CD4-positive, alpha-beta T cell treated with Interleukin-6 at 100 ng/mL for 8 hours (primary cell): ENCODE results near the gene HCN2.

Source experiments
- DNase-seq: peaks from one replicate; pipeline ENCODE4 v3.0.0-alpha.2; 2020; ENCODE audit warnings: mixed read lengths, low spot score

Gene HCN2

DNA sequence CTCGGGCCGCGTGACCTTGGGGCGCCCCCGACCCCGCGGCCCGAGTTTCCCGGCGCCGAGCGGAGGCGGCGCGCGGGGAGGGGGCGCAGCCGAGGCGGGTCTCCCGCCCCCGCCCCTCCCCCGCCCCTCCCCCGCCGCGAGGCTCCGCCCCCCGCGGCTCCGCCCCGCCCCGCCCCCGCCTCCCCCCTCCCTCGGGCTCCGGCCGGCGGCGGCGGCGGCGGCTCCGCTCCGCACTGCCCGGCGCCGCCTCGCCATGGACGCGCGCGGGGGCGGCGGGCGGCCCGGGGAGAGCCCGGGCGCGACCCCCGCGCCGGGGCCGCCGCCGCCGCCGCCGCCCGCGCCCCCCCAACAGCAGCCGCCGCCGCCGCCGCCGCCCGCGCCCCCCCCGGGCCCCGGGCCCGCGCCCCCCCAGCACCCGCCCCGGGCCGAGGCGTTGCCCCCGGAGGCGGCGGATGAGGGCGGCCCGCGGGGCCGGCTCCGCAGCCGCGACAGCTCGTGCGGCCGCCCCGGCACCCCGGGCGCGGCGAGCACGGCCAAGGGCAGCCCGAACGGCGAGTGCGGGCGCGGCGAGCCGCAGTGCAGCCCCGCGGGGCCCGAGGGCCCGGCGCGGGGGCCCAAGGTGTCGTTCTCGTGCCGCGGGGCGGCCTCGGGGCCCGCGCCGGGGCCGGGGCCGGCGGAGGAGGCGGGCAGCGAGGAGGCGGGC lies at the start of gene HCN2:
Gene HCN2, plus strand, starts transcription at position 189 of the 703 bp plus-strand sequence. Its CDS starts 65 bp downstream, at position 254.
- DNase-seq = no peak

DNA sequence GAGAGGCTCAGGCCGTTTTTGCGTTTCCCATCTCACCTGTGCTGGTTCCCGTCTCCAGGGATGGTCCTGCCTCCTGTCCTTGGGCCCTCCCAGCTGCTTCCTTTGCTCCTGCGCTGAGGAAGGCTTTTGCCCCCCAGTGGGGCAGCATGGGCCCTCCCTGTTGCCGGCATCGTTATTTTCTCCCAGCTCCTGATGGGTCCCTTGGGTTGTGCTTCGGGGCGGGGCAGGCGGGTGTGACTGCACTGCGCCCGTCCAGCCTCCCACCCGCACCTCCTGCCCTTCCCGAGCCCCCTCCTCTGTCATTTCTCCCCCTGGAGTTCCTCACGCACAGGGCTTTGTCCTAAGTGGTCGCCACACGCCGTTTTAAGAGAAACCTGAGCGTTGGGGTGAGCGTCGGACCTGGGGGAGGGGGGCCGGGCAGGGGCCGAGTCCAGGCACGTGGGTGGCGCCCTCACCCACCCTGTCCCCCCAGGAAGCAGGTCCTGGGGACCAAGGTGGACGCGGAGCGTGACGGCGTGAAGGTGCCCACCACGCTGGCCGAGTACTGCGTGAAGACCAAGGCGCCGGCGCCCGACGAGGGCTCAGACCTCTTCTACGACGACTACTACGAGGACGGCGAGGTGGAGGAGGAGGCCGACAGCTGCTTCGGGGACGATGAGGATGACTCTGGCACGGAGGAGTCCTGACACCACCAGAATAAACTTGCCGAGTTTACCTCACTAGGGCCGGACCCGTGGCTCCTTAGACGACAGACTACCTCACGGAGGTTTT lies 48.6 kb upstream of the HCN2 start:
- no peak for DNase-seq

- DNase-seq = no peak
These were observed 48.0 kb upstream of the HCN2 start for GRCh38 chr19:541699-542098.

GRCh38 chr19:542173-542866 lies 47.4 kb upstream of the HCN2 start:
- DNase-seq = no peak

- peak; percentile 80 for DNase-seq
These were observed 45.6 kb upstream of the HCN2 start, which contains the start of gene GZMM for GRCh38 chr19:543910-544608. Gene GZMM, plus strand, starts transcription at chr19:544053. Its CDS starts 19 bp downstream, at chr19:544072.

DNA sequence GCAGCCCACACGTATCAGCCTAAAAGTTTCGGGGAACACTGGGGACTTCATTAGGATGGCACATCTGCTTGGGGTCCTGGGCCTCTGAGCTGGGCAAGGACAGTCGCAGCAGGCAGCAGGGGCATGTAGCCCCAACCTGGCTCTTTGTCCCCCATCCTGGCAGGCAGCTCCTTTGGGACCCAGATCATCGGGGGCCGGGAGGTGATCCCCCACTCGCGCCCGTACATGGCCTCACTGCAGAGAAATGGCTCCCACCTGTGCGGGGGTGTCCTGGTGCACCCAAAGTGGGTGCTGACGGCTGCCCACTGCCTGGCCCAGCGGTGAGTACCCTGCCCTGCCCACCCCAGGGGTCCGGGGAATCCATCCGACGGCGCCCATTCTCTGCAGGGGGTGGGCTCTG lies 42.6 kb upstream of the HCN2 start:
- DNase-seq = no peak

GRCh38 chr19:547836-548720 lies 41.6 kb upstream of the HCN2 start:
- DNase-seq = no peak

DNA sequence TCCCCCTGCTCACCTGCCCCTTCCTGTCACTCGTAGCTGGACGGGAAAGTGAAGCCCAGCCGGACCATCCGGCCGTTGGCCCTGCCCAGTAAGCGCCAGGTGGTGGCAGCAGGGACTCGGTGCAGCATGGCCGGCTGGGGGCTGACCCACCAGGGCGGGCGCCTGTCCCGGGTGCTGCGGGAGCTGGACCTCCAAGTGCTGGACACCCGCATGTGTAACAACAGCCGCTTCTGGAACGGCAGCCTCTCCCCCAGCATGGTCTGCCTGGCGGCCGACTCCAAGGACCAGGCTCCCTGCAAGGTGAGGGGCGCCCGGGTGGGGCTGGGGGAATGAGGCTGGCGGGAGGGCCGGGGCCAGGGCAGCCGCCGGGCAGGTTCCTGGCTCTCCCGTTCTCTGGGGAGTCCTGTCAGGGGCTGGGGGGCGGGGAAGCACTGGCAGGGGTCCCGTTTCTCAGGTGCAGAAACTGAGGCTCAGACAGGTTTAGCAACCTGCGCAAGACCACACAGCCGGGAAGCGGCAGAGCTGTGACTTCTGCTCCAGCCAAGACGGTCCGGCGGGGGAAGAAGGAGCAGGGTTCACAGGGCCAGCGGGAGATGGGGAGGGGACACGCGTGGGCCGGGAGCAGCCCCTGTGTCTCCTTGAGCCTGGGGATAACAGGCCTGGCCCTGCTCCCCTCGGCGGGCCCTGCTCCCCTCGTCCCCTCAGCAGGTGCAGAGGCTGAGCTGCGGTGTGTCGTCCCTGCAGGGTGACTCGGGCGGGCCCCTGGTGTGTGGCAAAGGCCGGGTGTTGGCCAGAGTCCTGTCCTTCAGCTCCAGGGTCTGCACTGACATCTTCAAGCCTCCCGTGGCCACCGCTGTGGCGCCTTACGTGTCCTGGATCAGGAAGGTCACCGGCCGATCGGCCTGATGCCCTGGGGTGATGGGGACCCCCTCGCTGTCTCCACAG lies 40.5 kb upstream of the HCN2 start:
- no peak for DNase-seq

DNA sequence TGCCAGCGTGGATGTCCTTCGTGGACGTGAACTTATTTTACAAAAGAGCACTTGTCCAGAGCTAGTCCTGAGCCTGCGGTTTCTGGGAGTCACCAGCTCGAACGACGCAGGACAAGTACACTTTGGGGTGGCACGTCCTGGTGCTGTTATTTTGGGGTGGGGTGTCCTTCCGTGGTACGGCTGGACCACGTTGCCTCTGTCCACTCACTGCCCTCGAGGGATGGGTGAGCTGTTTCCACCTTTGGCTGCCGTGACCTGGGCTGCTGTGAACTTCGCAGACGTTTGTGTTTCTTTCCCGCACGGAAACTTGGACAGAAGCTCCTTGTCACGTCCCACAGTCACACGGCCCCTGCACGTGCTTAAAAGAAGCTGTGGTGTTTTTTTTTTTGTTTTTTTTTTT lies 34.9 kb upstream of the HCN2 start:
- no peak for DNase-seq

DNA sequence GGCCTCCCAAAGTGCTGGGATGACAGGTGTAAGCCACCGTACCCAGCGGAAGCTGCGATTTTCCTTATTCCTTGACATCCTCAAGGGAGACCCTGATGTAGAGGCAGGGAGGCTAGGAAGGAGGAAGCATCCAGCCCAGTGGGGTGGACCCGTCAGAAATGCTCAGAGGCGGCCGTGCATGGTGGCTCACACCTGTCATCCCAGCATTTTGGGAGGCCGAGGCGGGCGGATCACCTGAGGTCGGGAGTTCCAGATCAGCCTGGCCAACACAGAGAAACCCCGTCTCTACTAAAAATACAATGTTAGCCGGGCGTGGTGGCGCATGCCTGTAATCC lies 34.2 kb upstream of the HCN2 start:
- no peak for DNase-seq

DNA sequence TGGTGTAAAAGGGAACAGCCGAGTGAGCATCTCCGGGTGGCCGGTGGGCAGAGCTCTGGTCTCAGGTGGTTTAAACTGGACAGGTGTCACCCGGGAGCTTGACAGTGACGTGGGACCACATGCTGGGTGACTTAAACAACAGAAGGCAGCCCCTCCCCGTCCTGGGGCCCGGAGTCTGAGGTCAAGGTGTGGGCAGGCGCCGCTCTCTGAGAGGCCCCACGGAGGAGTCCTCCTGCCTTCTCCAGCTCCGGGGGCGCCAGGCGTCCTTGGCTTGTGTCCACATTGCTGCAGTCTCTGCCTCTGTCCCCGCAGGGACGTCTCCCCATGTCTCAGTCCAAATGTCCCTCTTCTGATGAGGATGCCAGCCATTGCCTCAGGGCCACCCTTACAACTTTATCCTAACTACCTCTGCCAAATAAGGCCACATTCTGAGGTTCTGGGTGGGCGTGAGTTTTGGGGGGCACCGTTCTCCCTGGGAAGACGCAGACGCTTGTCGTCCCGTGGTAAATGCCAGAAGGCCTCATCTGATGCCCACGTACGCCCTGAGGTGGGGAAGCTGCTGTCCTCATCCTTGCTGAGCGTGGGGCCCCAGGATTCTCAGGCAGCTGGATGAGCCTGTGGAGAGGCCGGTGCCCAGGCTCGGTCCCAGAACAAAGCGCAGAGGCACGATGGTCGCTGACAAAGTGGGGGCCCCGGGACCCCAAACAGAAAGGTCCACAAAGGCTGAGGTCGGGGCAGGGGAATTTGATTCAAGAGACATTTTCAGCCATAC lies 32.9 kb upstream of the HCN2 start:
- no peak for DNase-seq

GRCh38 chr19:558770-559439 lies 30.8 kb upstream of the HCN2 start:
- no peak for DNase-seq

DNA sequence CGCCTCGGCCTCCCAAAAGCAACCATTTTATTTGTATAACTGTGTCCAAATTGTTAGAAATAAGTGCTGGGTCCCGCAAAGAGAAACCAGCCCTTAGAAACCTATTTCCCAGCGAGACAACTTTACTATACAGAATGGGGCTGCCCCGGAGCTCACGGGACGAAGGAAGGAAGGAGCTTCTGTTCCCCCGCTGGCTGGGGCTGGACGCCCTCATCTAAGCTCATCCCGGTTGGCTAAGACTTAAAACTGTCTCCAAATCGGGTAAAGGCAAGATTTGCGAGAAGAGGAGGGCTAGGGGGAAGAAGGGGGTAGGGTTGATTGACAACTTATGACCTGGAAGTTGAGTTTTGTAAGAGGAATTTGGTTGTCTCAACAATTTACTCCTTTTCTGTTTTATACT lies 29.6 kb upstream of the HCN2 start:
- no peak for DNase-seq

- no peak for DNase-seq
These were observed 23.3 kb upstream of the HCN2 start for GRCh38 chr19:566403-566802.

DNA sequence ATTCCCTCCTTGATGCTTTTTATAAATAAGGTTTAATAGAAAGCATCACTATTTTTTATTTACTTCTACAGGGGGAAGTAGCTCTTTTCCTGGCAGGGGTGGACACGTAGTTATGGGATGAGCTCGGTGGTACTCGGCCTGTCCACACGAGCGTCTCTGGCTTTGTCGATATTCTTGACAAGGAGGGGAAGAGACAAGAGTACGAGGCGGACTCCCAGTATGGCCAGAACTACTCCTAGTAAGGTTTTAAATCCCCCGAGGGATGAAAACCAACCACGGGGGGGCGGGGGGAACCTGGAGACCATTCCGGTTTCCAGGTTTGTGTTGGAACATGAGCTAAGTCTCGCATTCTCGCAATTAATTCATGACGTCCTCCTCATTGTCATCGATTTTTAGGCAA lies 22.8 kb upstream of the HCN2 start:
- DNase-seq = no peak

DNA sequence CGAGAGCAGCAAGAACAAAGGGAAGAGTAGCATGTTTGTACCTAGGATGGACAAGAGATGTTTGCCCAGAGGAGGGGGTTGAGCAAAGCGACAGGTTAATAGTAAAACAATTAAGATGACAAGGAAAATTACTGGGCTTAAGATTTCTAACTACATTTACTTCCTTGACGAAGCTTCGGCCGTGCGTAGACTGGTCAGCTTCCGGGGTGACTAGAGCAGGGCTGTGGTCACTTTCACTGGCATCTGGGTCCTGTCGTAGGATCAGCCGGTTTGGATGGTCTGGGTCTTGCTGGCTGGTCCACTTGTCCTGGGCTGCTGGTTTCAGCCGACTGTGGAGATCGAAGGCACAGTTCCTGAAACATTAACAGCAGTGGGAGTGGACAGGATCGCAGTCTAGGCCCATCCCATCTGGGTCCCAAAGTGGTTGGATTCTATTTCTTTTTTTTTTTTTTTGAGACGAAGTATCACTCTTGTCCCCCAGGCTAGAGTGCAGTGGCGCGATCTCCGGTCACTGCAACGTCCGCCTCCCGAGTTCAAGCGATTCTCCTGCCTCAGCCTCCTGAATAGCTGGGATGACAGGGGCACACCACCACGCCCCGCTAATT lies 22.3 kb upstream of the HCN2 start:
- DNase-seq = no peak

- DNase-seq = no peak
These were observed 19.4 kb upstream of the HCN2 start for GRCh38 chr19:570251-570686.

GRCh38 chr19:570937-571565 lies 18.6 kb upstream of the HCN2 start:
- DNase-seq = peak; percentile 56
